ENCODE measurements around the gene PPP1R13B. TPM values are rescaled to one million over a fixed set of nuclear protein-coding genes. Genes with fewer than 3 reads are reported as not detected.

Gene PPP1R13B
- total RNA-seq, 1 donor from 2014 or later: 10.1 TPM

GRCh38 chr14:103712633-103713247 lies 134.6 kb downstream of the PPP1R13B start:
- TF ChIP-seq CTCF (IDR thresholded peaks at IDR 0.05): no peak
- Mint-ChIP-seq H3K4me3 (ENCODE audit: unreplicated experiment) (no peak overlapping the region), H3K4me1 (ENCODE audit: low read depth) (peaks cover 32% of the 10 kb centered on the region), H3K36me3 (ENCODE audit: low read depth) (peaks cover 3% of the 10 kb centered on the region), H3K9me3 (ENCODE audit: low read depth) (no peaks in the 10 kb centered on the region), H3K27ac (ENCODE audit: unreplicated experiment) (peak overlapping the region; percentile 27), H3K27me3 (ENCODE audit: low read depth) (no peaks in the 10 kb centered on the region)
- no peak for DNase-seq (ENCODE audit: low spot score)

GRCh38 chr14:103711516-103712431 lies 135.6 kb downstream of the PPP1R13B start:
- H3K4me3 Mint-ChIP-seq (ENCODE audit: unreplicated experiment): no peak overlapping the region
- H3K27ac Mint-ChIP-seq (ENCODE audit: unreplicated experiment): no peak overlapping the region
- H3K27me3 Mint-ChIP-seq (ENCODE audit: low read depth): no peaks in the 10 kb centered on the region
- DNase-seq (ENCODE audit: low spot score): no peak
- no peak for TF ChIP-seq CTCF (IDR thresholded peaks at IDR 0.05)
- no peaks in the 10 kb centered on the region for H3K9me3 Mint-ChIP-seq (ENCODE audit: low read depth)
- peaks cover 3% of the 10 kb centered on the region for H3K36me3 Mint-ChIP-seq (ENCODE audit: low read depth)
- peaks cover 22% of the 10 kb centered on the region for H3K4me1 Mint-ChIP-seq (ENCODE audit: low read depth)

- no peaks in the 10 kb centered on the region for H3K9me3 Mint-ChIP-seq (ENCODE audit: low read depth)
- peak overlapping the region; percentile 32 for H3K27ac Mint-ChIP-seq (ENCODE audit: unreplicated experiment)
- H3K27me3 Mint-ChIP-seq (ENCODE audit: low read depth): no peaks in the 10 kb centered on the region
- peaks cover 19% of the 10 kb centered on the region for H3K4me1 Mint-ChIP-seq (ENCODE audit: low read depth)
- no peak for TF ChIP-seq CTCF (IDR thresholded peaks at IDR 0.05)
- peaks cover 3% of the 10 kb centered on the region for H3K36me3 Mint-ChIP-seq (ENCODE audit: low read depth)
- no peak overlapping the region for H3K4me3 Mint-ChIP-seq (ENCODE audit: unreplicated experiment)
- no peak for DNase-seq (ENCODE audit: low spot score)
These were observed 136.5 kb downstream of the PPP1R13B start for GRCh38 chr14:103710771-103711377.

- Mint-ChIP-seq H3K4me3 (ENCODE audit: unreplicated experiment) (no peak overlapping the region), H3K9me3 (ENCODE audit: low read depth) (no peaks in the 10 kb centered on the region), H3K27ac (ENCODE audit: unreplicated experiment) (peak overlapping the region; percentile 12), H3K36me3 (ENCODE audit: low read depth) (peaks cover 4% of the 10 kb centered on the region), H3K4me1 (ENCODE audit: low read depth) (peaks cover 19% of the 10 kb centered on the region), H3K27me3 (ENCODE audit: low read depth) (no peaks in the 10 kb centered on the region)
- TF ChIP-seq CTCF (IDR thresholded peaks at IDR 0.05): no peak
- no peak for DNase-seq (ENCODE audit: low spot score)
These were observed 137.6 kb downstream of the PPP1R13B start for GRCh38 chr14:103709814-103710213.

GRCh38 chr14:103708750-103709187 lies 138.6 kb downstream of the PPP1R13B start:
- Mint-ChIP-seq H3K27ac (ENCODE audit: unreplicated experiment) (no peak overlapping the region), H3K27me3 (ENCODE audit: low read depth) (no peaks in the 10 kb centered on the region), H3K4me1 (ENCODE audit: low read depth) (peaks cover 9% of the 10 kb centered on the region), H3K36me3 (ENCODE audit: low read depth) (peaks cover 7% of the 10 kb centered on the region), H3K9me3 (ENCODE audit: low read depth) (no peaks in the 10 kb centered on the region), H3K4me3 (ENCODE audit: unreplicated experiment) (no peak overlapping the region)
- no peak for DNase-seq (ENCODE audit: low spot score)
- TF ChIP-seq CTCF (IDR thresholded peaks at IDR 0.05): no peak
